Fibroblast of pulmonary artery (primary cell): ENCODE measurements around the gene VTI1A.
A peak's percentile ranks its signal among the peaks of the same experiment; 100 is the strongest.

ENCODE experiments used
- DNase-seq: peaks from one replicate; pipeline ENCODE4 v3.0.0-alpha.2; 2010; ENCODE audit warnings: low read depth
- H3K4me3 ChIP-seq: replicated peaks from 2 replicates; pipeline ENCODE4 v1.5.1; 2011; ENCODE audit warnings: low read depth, mild to moderate bottlenecking, control low read depth, low read length, moderate library complexity
- TF ChIP-seq, protein P1 (sequence below): IDR thresholded peaks from 2 replicates; pipeline ENCODE4 v1.5.1; 2011; ENCODE audit warnings: mild to moderate bottlenecking, control low read depth, low read length, inconsistent platforms; ENCODE audit errors: missing control alignments

VTI1A gene

DNA sequence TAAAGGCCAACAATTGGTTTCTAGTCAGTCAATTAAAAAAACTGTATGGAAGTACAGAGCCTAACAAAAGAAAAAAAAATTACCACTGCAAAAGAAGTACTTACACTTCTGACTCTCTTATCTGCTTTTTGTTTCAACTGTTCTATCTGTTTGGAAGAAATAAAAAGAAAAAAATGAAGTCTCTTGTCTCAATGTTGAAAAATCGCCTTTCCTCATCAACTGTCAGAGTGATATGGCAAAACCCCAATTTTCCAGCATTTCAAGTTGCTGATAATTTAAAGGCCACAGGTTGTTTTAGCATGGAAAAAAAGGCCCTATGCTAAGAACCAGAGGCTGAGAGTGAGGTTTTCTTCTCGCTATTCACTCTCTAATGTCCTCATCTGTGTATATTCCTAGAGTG lies 13.9 kb upstream of the VTI1A start:
- no peak for DNase-seq

DNA sequence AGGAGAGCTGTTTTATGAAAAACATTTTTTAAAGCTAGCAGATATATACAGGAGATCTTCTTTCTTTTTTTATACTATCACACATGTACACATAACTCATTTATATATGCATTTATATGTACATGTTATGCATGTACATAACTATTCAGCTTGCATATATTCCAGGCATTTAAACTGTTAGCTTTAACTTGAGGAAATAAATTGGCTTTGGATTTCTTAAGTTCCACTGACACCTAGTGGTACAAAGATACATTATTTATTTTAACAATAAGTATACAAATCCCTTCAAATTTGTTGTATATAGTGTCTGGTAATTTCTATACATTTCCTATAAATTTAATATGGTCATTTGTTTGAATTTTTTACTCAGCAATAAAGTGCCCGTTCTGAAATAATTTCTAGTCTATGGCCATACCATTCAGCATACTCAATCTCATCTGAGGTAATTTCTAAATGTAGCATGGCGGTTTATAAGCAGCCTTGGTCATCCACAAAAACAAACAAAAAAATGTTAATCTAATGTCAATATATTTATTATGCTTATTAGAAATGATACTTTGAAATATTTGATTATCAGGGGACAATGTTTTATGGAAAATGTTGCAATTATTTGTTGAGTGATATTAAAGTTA lies 11.9 kb upstream of the VTI1A start:
- DNase-seq, result peak; percentile 74
- TF ChIP-seq, protein P1, sequence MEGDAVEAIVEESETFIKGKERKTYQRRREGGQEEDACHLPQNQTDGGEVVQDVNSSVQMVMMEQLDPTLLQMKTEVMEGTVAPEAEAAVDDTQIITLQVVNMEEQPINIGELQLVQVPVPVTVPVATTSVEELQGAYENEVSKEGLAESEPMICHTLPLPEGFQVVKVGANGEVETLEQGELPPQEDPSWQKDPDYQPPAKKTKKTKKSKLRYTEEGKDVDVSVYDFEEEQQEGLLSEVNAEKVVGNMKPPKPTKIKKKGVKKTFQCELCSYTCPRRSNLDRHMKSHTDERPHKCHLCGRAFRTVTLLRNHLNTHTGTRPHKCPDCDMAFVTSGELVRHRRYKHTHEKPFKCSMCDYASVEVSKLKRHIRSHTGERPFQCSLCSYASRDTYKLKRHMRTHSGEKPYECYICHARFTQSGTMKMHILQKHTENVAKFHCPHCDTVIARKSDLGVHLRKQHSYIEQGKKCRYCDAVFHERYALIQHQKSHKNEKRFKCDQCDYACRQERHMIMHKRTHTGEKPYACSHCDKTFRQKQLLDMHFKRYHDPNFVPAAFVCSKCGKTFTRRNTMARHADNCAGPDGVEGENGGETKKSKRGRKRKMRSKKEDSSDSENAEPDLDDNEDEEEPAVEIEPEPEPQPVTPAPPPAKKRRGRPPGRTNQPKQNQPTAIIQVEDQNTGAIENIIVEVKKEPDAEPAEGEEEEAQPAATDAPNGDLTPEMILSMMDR, result peak; percentile 40

More for the DNA sequence above, 13.9 kb upstream of the VTI1A start:
- H3K4me3 ChIP-seq, result no peak overlapping the region
- TF ChIP-seq, protein P1, result no peak

DNA sequence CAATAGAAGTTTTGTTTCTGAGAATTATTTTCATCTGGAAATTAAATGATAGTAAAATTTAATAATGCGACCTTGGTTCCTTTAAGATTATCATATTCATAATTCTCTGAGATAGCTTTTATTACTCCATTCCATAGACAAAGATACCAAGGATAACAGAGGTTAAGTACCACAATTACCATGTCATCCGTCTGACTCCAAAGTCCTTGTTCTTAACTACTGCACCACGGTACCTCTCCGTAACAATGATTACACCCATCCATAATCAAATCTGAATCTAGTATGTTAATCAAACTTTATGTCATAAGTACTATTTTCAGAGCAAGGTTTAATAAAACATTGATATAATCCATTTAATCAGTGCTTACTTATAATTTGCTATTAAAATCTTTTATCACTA lies 8.7 kb upstream of the VTI1A start:
- H3K4me3 ChIP-seq, result no peak overlapping the region
- TF ChIP-seq, protein P1, result no peak
- no peak for DNase-seq

More for the DNA sequence above, 11.9 kb upstream of the VTI1A start:
- no peak overlapping the region for H3K4me3 ChIP-seq

DNA sequence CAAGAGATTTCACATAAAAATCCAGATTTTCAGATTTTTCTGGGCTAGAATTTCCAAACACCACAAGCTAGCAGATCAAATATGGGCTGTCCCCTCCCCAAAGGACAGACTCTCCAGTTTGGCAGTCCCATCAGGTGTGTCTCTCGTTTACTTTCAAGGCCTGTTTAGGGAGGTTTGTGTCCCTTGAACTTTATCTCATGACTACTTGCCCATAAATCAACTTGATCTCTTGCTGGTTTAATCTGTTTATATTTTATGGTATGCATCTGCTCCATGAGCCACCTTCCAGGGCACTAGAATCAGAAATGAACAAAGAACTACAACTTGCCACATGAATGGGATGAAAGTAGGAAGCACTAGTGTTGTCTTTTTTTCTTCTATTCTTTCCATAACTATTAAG lies 5.5 kb upstream of the VTI1A start:
- DNase-seq, result no peak
- no peak overlapping the region for H3K4me3 ChIP-seq
- TF ChIP-seq, protein P1, result no peak

DNA sequence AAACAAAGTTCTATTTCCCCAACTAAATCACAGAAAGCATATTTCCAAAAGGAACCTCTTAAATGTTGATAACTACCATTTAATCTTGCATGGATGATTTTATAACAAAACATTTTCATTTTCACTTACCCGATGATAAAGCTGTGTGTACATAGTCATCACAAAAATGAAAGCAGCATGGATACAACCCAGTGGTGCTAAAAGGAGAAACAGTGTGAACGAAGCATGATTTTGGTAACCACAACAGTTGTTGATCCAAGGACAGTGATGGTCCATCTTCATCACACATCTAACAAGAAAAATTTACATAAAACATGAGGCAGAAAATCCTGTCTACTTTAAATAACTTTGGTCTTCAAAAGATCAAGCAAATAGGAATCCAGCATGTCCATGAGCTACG lies 5.0 kb upstream of the VTI1A start:
- DNase-seq, result no peak
- TF ChIP-seq, protein P1, result no peak
- H3K4me3 ChIP-seq, result no peak overlapping the region

DNA sequence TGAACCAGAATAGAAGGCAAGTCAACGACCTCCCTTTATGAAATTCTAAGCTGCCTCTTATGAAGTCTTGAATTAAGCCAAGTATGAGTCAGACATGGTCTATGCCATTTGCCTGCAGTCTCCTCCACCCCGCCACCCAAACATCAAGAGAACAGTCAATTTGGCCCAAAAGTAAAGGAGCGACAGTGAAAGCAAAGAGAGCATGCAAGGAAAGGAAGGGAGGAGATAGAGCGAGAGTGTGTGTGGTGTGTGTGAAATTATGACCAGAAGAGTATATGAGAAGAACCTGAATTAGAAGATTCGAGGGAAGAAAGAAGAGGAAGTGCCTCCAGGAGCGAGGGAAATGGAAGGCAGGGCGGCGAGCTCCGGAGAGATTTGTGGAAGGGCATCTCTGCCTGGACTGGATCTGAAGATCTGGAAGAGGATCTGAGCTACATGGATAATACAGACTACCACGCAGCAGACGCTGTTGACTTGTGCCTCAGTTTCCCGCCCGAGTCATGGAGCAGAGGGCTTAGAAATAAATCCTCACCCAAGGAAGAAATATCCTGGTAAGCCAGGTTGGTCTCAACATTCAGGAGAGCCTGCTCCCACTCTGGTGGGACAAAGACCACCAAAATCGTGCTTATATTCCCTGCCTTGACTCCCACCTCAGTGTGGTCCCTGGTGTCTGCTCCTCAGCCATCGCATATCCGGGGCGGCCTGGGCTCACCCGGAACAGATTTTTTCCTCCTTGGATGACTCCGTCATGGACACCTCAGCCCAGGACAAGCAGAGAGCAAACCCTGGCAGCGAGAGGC lies 760 bp upstream of the VTI1A start:
- DNase-seq, result peak; percentile 15
- H3K4me3 ChIP-seq, result peak overlapping the region; percentile 100
- TF ChIP-seq, protein P1, result no peak
